GM12801 (cell line): ENCODE results near the gene RAP2B.

Experiments used
- CTCF ChIP-seq: IDR thresholded peaks from one replicate; pipeline ENCODE4 v1.5.1; 2011; ENCODE audit warnings: control low read depth; ENCODE audit not compliant: insufficient read length; ENCODE audit errors: extremely low read depth

RAP2B gene

GRCh38 chr3:153215966-153216365 lies 53.9 kb downstream of the RAP2B start:
- no peak for TF ChIP-seq CTCF

- no peak for TF ChIP-seq CTCF
These were observed 54.9 kb downstream of the RAP2B start for GRCh38 chr3:153216928-153217327.

GRCh38 chr3:153219146-153219545 lies 57.1 kb downstream of the RAP2B start:
- no peak for TF ChIP-seq CTCF
